GM12892 (cell line): ENCODE measurements around the gene SH3RF3.

Experiments used
- POLR2A ChIP-seq: IDR thresholded peaks from 2 replicates; pipeline ENCODE4 v1.6.1; 2011; ENCODE audit warnings: low read depth, low read length, control low read depth
- TAF1 ChIP-seq: IDR thresholded peaks from 2 replicates; pipeline ENCODE4 v1.6.1; 2011; ENCODE audit warnings: low read depth, mild to moderate bottlenecking, control low read depth, low read length, borderline replicate concordance

DNA sequence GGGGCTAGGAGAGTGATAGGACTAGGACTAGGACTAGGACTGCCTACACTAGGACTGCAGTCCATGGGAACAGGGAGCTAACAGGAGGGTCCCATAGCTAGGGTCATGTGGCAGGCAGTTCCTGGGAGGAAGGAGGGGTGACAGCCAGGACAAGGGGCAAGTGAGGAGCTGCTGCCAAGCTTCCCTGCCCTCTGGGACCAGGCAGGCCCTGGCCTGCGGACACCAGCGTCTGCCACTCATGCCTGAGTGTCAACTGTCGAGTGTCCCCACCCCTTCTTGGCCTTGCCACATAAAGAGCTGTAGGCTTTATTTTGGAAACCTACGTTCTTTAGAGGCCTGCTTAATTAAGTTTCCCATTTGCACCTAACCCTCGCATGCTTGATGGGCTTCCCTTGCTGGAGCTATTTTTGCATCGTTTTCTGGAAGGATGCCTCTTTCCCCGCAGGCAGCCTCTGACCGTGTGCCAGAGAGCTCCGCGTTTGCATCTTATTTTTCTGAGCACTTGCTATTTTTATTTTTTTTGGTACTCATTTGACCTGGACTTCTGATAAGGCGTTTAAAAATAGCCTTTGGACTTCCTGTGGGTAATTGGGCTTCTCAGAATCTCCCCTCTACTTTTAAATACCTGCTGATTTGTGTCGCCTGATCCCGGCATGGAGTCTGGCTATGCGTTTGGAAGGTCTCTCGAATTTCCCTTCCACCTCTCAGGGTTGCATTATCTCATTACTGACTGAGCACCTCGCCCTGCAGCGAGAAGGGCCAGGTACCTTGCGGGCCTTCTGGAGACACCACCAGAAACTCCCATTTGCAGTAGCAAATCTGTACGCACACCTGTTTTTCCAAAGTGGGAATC lies 66.4 kb downstream of the SH3RF3 start:
- TF ChIP-seq POLR2A (no peak), TAF1 (no peak)
